Measurements from ENCODE around the gene IL12B.
"Not testable (repeated sequence)": the region's sequence is repeated elsewhere in the genome, so short reads cannot be mapped to it uniquely, and the experiment has no call there.

Gene IL12B

GRCh38 chr5:159332800-159333544 lies 2.7 kb upstream of the IL12B start:
- DNase-seq = peak; percentile 60

GRCh38 chr5:159331093-159331973 lies 1.0 kb upstream of the IL12B start:
- peak; percentile 45 for DNase-seq

GRCh38 chr5:159324986-159325385 lies 5.3 kb downstream of the IL12B start:
- DNase-seq = no peak

GRCh38 chr5:159324102-159324755 lies 6.1 kb downstream of the IL12B start:
- DNase-seq = peak; percentile 15

GRCh38 chr5:159322180-159322579 lies 8.1 kb downstream of the IL12B start:
- no peak for DNase-seq

- DNase-seq = peak; percentile 29
Observed at GRCh38 chr5:159319832-159320231, 10.5 kb downstream of the IL12B start.

GRCh38 chr5:159319363-159319762 lies 10.9 kb downstream of the IL12B start:
- peak; percentile 32 for DNase-seq

GRCh38 chr5:159318448-159318847 lies 11.8 kb downstream of the IL12B start:
- DNase-seq = no peak

GRCh38 chr5:159317849-159318248 lies 12.4 kb downstream of the IL12B start:
- no peak for DNase-seq

- peak; percentile 36 for DNase-seq
Observed at GRCh38 chr5:159316519-159317383, 13.5 kb downstream of the IL12B start.

- DNase-seq = no peak
Observed at GRCh38 chr5:159313197-159313596, 17.1 kb downstream of the IL12B start.

GRCh38 chr5:159311063-159311462 lies 19.2 kb downstream of the IL12B start:
- no peak for DNase-seq

GRCh38 chr5:159310511-159310910 lies 19.8 kb downstream of the IL12B start:
- no peak for DNase-seq

GRCh38 chr5:159309689-159310433 lies 20.4 kb downstream of the IL12B start:
- DNase-seq = no peak

GRCh38 chr5:159304961-159305595 lies 25.2 kb downstream of the IL12B start:
- no peak for DNase-seq

- peak; percentile 6 for DNase-seq
Observed at GRCh38 chr5:159303286-159303685, 27.0 kb downstream of the IL12B start.

GRCh38 chr5:159301929-159302860 lies 28.1 kb downstream of the IL12B start:
- peak; percentile 90 for DNase-seq

- DNase-seq = no peak
Observed at GRCh38 chr5:159301466-159301865, 28.8 kb downstream of the IL12B start.

GRCh38 chr5:159297300-159297699 lies 33.0 kb downstream of the IL12B start:
- DNase-seq = not testable (repeated sequence)

- no peak for DNase-seq
Observed at GRCh38 chr5:159294921-159295320, 35.4 kb downstream of the IL12B start.
